Mesenchymal stem cell (in vitro differentiated cells and primary cell): ENCODE measurements around the gene SVEP1.

Source experiments
- DNase-seq: peaks from one replicate; pipeline ENCODE4 v3.0.0-alpha.2; 2013
- H2AFZ ChIP-seq: one replicate; pipeline ENCODE4 v1.6.1; 2013; ENCODE audit warnings: low read depth, mild to moderate bottlenecking, control low read depth, inconsistent platforms, low read length, moderate library complexity
- H2AK5ac ChIP-seq: 2 replicates; pipeline ENCODE4 v1.6.1; 2013; ENCODE audit warnings: low read length, moderate library complexity, mild to moderate bottlenecking, inconsistent platforms; ENCODE audit not compliant: severe bottlenecking
- H2BK120ac ChIP-seq: one replicate; pipeline ENCODE4 v1.6.1; 2013; ENCODE audit warnings: low read depth, mild to moderate bottlenecking, inconsistent platforms, low read length, moderate library complexity
- H2BK12ac ChIP-seq, 2 experiments: one replicate each; pipeline ENCODE4 v1.6.1; 2013; ENCODE audit warnings: inconsistent platforms in 2 of 2, low read length in 2 of 2, mild to moderate bottlenecking in 2 of 2, moderate library complexity in 2 of 2, control low read depth in 1 of 2
- H2BK15ac ChIP-seq: one replicate; pipeline ENCODE4 v1.6.1; 2013; ENCODE audit warnings: mild to moderate bottlenecking, low read depth, inconsistent platforms; ENCODE audit not compliant: poor library complexity, severe bottlenecking
- H2BK5ac ChIP-seq: 2 replicates; pipeline ENCODE4 v1.6.1; 2013; ENCODE audit warnings: low read depth, mild to moderate bottlenecking, low read length, control low read depth, inconsistent platforms; ENCODE audit not compliant: poor library complexity, severe bottlenecking
- H3K14ac ChIP-seq, 2 experiments: one replicate each; pipeline ENCODE4 v1.6.1; 2013; ENCODE audit warnings: inconsistent platforms in 2 of 2, low read length in 2 of 2, control low read depth in 1 of 2, mild to moderate bottlenecking in 1 of 2, moderate library complexity in 1 of 2
- H3K18ac ChIP-seq, 2 experiments: one replicate each; pipeline ENCODE4 v1.6.1; 2013; ENCODE audit warnings: inconsistent platforms in 2 of 2, low read length in 2 of 2, control low read depth in 1 of 2, low read depth in 1 of 2, mild to moderate bottlenecking in 1 of 2
- H3K23ac ChIP-seq, 2 experiments: one replicate each; pipeline ENCODE4 v1.6.1; 2013; ENCODE audit warnings: inconsistent platforms in 2 of 2, low read length in 2 of 2, mild to moderate bottlenecking in 2 of 2, moderate library complexity in 2 of 2, control low read depth in 1 of 2
- H3K27ac ChIP-seq: 2 replicates; pipeline ENCODE4 v1.5.1; 2013; ENCODE audit warnings: mild to moderate bottlenecking, moderate library complexity, low read length, control low read depth, inconsistent platforms; ENCODE audit not compliant: poor library complexity, severe bottlenecking
- H3K27me3 ChIP-seq, 2 experiments: 2 replicates each; pipeline versions ENCODE4 v1.6.1 to v1.7.0; 2013; ENCODE audit warnings: low read length in 2 of 2, mild to moderate bottlenecking in 2 of 2, moderate library complexity in 2 of 2, control low read depth in 1 of 2, inconsistent platforms in 1 of 2; ENCODE audit not compliant: control insufficient read depth in 1 of 2, insufficient read depth in 1 of 2
- H3K36me3 ChIP-seq, 2 experiments: 2 replicates each; pipeline versions ENCODE4 v1.6.1 to v1.7.0; 2013; ENCODE audit warnings: low read length in 2 of 2, control low read depth in 1 of 2, inconsistent platforms in 1 of 2, low read depth in 1 of 2, mild to moderate bottlenecking in 1 of 2; ENCODE audit not compliant: insufficient read depth in 2 of 2, control insufficient read depth in 1 of 2
- H3K4ac ChIP-seq, 2 experiments: one replicate each; pipeline ENCODE4 v1.6.1; 2013; ENCODE audit warnings: inconsistent platforms in 2 of 2, low read length in 2 of 2, mild to moderate bottlenecking in 2 of 2, moderate library complexity in 2 of 2, control low read depth in 1 of 2, low read depth in 1 of 2
- H3K4me1 ChIP-seq: 2 replicates; pipeline ENCODE4 v1.6.1; 2013; ENCODE audit warnings: low read depth, low read length, control low read depth; ENCODE audit not compliant: control insufficient read depth, insufficient read depth
- H3K4me2 ChIP-seq: 2 replicates; pipeline ENCODE4 v1.6.1; 2013; ENCODE audit warnings: low read length, mild to moderate bottlenecking, inconsistent platforms; ENCODE audit not compliant: poor library complexity, severe bottlenecking
- H3K4me3 ChIP-seq, 2 experiments: 2 replicates each; pipeline versions ENCODE4 v1.5.1 to v1.7.0; 2013; ENCODE audit warnings: low read length in 2 of 2, mild to moderate bottlenecking in 2 of 2, control low read depth in 1 of 2, low read depth in 1 of 2; ENCODE audit not compliant: insufficient read depth in 1 of 2
- H3K79me1 ChIP-seq: replicated peaks from 2 replicates; pipeline ENCODE4 v1.6.1; 2013; ENCODE audit warnings: mild to moderate bottlenecking, control low read depth, low read length, inconsistent platforms; ENCODE audit not compliant: poor library complexity, severe bottlenecking
- H3K9ac ChIP-seq: 2 replicates; pipeline ENCODE4 v1.7.0; 2013; ENCODE audit warnings: mild to moderate bottlenecking, low read length, moderate library complexity
- H3K9me3 ChIP-seq: 2 replicates; pipeline ENCODE4 v1.7.0; 2013; ENCODE audit warnings: mild to moderate bottlenecking, low read length; ENCODE audit not compliant: control insufficient read depth
- H4K8ac ChIP-seq: one replicate; pipeline ENCODE4 v1.6.1; 2013; ENCODE audit warnings: inconsistent platforms, mild to moderate bottlenecking, low read length, moderate library complexity
- H4K91ac ChIP-seq: one replicate; pipeline ENCODE4 v1.6.1; 2013; ENCODE audit warnings: mild to moderate bottlenecking, low read length, inconsistent platforms
- WGBS: methylation state at CpG from one replicate; pipeline ENCODE4 v1.1.7; 2013; ENCODE audit warnings: mixed read lengths; 5-methylcytosine and 5-hydroxymethylcytosine counted together

SVEP1 gene

GRCh38 chr9:110455860-110456259 is 123.7 kb downstream of the SVEP1 start:
- H3K18ac ChIP-seq, result no peak overlapping the region
- no peaks in the 10 kb centered on the region for H3K4me1 ChIP-seq

GRCh38 chr9:110452227-110452801 is 127.2 kb downstream of the SVEP1 start:
- no peak overlapping the region for H4K91ac ChIP-seq
- no peak overlapping the region for H3K9ac ChIP-seq
- H3K4me3 ChIP-seq, result no peak overlapping the region
- H3K18ac ChIP-seq, result no peak overlapping the region
- no peak overlapping the region for H2BK5ac ChIP-seq
- no peak overlapping the region for H4K8ac ChIP-seq
- no peak overlapping the region for H3K14ac ChIP-seq
- no peak overlapping the region for H2AFZ ChIP-seq
- no peak overlapping the region for H2BK12ac ChIP-seq
- H2AK5ac ChIP-seq, result no peak overlapping the region
- no peak overlapping the region for H2BK15ac ChIP-seq
- DNase-seq, result peak; percentile 19
- no peaks in the 10 kb centered on the region for H3K27me3 ChIP-seq
- no peak overlapping the region for H3K27ac ChIP-seq
- no peak overlapping the region for H3K4me2 ChIP-seq
- H3K23ac ChIP-seq, result no peak overlapping the region
- H3K4me1 ChIP-seq, result no peaks in the 10 kb centered on the region
- 35% methylated on average over 2 of the region's 3 CpGs for WGBS
- H3K79me1 ChIP-seq, result no peaks in the 10 kb centered on the region
- H3K4ac ChIP-seq, result no peak overlapping the region
- H2BK120ac ChIP-seq, result no peak overlapping the region
- H3K9me3 ChIP-seq, result peaks cover 6% of the 10 kb centered on the region
- H3K36me3 ChIP-seq, result peaks cover 0 to 55% of the 10 kb centered on the region in 2 experiments

More at GRCh38 chr9:110455860-110456259, 123.7 kb downstream of the SVEP1 start:
- H2AFZ ChIP-seq, result no peak overlapping the region
- H2BK15ac ChIP-seq, result no peak overlapping the region
- H3K36me3 ChIP-seq, result peaks cover 0 to 44% of the 10 kb centered on the region in 2 experiments
- no peaks in the 10 kb centered on the region for H3K27me3 ChIP-seq
- no peak for DNase-seq
- H3K14ac ChIP-seq, result no peak overlapping the region
- H2BK12ac ChIP-seq, result no peak overlapping the region
- no peak overlapping the region for H4K91ac ChIP-seq
- no peak overlapping the region for H3K27ac ChIP-seq
- no peak overlapping the region for H3K4me2 ChIP-seq
- H4K8ac ChIP-seq, result no peak overlapping the region
- no peaks in the 10 kb centered on the region for H3K9me3 ChIP-seq
- no peak overlapping the region for H3K9ac ChIP-seq
- H2BK120ac ChIP-seq, result no peak overlapping the region
- H2BK5ac ChIP-seq, result no peak overlapping the region
- no peak overlapping the region for H2AK5ac ChIP-seq
- H3K4me3 ChIP-seq, result no peak overlapping the region
- no peak overlapping the region for H3K4ac ChIP-seq
- H3K23ac ChIP-seq, result no peak overlapping the region
- H3K79me1 ChIP-seq, result no peaks in the 10 kb centered on the region

GRCh38 chr9:110451726-110452125 is 127.8 kb downstream of the SVEP1 start:
- no peak overlapping the region for H3K4me2 ChIP-seq
- H4K8ac ChIP-seq, result no peak overlapping the region
- H2AK5ac ChIP-seq, result no peak overlapping the region
- H2BK120ac ChIP-seq, result no peak overlapping the region
- peaks cover 12% of the 10 kb centered on the region for H3K9me3 ChIP-seq
- no peak overlapping the region for H2AFZ ChIP-seq
- peaks cover 0 to 55% of the 10 kb centered on the region in 2 experiments for H3K36me3 ChIP-seq
- H2BK12ac ChIP-seq, result no peak overlapping the region
- no peak overlapping the region for H3K9ac ChIP-seq
- H3K4me1 ChIP-seq, result no peaks in the 10 kb centered on the region
- H3K4me3 ChIP-seq, result no peak overlapping the region
- H3K23ac ChIP-seq, result no peak overlapping the region
- no CpG with 5 or more reads among the region's 2 CpGs for WGBS
- no peaks in the 10 kb centered on the region for H3K27me3 ChIP-seq
- H3K27ac ChIP-seq, result no peak overlapping the region
- H3K14ac ChIP-seq, result no peak overlapping the region
- H4K91ac ChIP-seq, result no peak overlapping the region
- H2BK5ac ChIP-seq, result no peak overlapping the region
- DNase-seq, result no peak
- H3K4ac ChIP-seq, result no peak overlapping the region
- H2BK15ac ChIP-seq, result no peak overlapping the region
- no peak overlapping the region for H3K18ac ChIP-seq
- H3K79me1 ChIP-seq, result no peaks in the 10 kb centered on the region

GRCh38 chr9:110447476-110447875 is 132.1 kb downstream of the SVEP1 start:
- H3K9ac ChIP-seq, result no peak overlapping the region
- no peak overlapping the region for H2BK120ac ChIP-seq

More at GRCh38 chr9:110447476-110447875, 132.1 kb downstream of the SVEP1 start:
- Histone ChIP-seq H3K4me3 (no peak overlapping the region), H2BK15ac (no peak overlapping the region), H2BK5ac (no peak overlapping the region), H4K91ac (no peak overlapping the region), H2AK5ac (no peak overlapping the region), H3K4ac (no peak overlapping the region), H3K4me1 (no peaks in the 10 kb centered on the region), H3K9me3 (peaks cover 28% of the 10 kb centered on the region), H3K18ac (no peak overlapping the region), H3K79me1 (no peaks in the 10 kb centered on the region), H2AFZ (no peak overlapping the region), H3K4me2 (no peak overlapping the region), H3K23ac (no peak overlapping the region), H4K8ac (no peak overlapping the region), H3K27me3 (no peaks in the 10 kb centered on the region), H3K27ac (no peak overlapping the region), H3K14ac (no peak overlapping the region), H2BK12ac (no peak overlapping the region), H3K36me3 (peaks cover 0 to 55% of the 10 kb centered on the region in 2 experiments)
- DNase-seq, result no peak
